Sigmoid colon (tissue), 4 donors: Measurements from ENCODE around the gene GRIK4.

Experiments used
- CTCF ChIP-seq, 4 experiments: fragments of 450-650 bp in 3 of 4; fragments of 200-600 bp in 1 of 4; IDR thresholded peaks; one replicate each; pipeline ENCODE4 v1.5.1; 2016 to 2019; ENCODE audit warnings: antibody characterized with exemption in 4 of 4, mild to moderate bottlenecking in 3 of 4, moderate library complexity in 2 of 4
- EP300 ChIP-seq, 4 donors: sonication (generic); formaldehyde crosslinking; IDR thresholded peaks; one replicate each; pipeline ENCODE4 v1.6.1; 2017; ENCODE audit warnings: antibody characterized with exemption in 4 of 4

GRCh38 chr11:120703358-120704152 is 192.0 kb downstream of the GRIK4 start:
- TF ChIP-seq CTCF (IDR thresholded peaks at IDR 0.05) (no peak), EP300 (IDR thresholded peaks at IDR 0.05) (no peak)
